Middle frontal gyrus (tissue), 1 donor: ENCODE data around the gene GID8.
"Not testable (repeated sequence)": the region's sequence is repeated elsewhere in the genome, so short reads cannot be mapped to it uniquely, and the experiment has no call there.

Experiments
- DNase-seq: peaks from one replicate; pipeline ENCODE4 v3.0.0-alpha.2; 2015; ENCODE audit warnings: low spot score; ENCODE audit errors: extremely low spot score

The GID8 gene

DNA sequence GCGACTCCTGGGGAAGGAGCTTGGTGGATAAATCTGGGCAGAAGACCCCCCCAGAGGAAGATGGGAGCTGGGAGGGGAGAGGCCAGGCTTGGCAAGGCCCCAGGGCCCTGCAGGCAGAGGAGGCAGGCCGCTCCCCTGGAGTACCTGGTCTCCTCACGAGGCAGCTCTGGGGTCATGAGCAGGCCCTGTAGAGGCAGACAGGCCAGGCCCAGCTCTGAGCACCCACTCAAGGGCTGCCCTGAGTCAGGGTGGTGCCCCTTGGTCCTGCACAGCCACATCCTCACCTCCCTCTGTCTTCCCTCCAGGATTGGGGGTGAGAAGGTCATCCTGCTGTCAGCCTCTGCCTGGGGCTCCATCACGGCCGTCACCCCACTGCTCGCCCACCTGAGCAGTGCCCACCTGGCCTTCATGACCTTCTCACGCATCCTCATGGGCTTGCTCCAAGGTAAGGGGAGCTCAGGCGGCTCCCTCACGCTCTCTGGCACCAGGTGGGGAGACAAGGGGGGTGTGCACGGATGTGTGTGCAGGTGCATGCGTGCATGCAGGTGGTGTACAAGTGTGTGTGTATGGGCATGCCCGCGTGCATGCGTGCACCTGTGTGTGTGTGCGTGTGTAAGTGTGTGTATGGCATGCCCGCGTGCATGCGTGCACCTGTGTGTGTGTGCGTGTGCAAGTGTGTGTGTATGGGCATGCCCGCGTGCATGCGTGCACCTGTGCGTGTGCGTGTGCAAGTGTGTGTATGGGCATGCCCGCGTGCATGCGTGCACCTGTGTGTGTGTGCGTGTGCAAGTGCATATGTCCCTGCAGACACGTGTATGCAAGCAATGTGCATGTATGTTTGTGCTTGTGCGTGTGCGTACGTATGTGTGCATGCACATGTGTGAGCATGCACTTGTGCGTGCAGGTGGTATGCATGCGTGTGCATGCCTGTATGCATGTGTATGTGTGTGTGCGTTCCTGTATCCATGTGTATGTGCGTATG, 19.5 kb downstream of the GID8 start:
- no peak for DNase-seq

DNA sequence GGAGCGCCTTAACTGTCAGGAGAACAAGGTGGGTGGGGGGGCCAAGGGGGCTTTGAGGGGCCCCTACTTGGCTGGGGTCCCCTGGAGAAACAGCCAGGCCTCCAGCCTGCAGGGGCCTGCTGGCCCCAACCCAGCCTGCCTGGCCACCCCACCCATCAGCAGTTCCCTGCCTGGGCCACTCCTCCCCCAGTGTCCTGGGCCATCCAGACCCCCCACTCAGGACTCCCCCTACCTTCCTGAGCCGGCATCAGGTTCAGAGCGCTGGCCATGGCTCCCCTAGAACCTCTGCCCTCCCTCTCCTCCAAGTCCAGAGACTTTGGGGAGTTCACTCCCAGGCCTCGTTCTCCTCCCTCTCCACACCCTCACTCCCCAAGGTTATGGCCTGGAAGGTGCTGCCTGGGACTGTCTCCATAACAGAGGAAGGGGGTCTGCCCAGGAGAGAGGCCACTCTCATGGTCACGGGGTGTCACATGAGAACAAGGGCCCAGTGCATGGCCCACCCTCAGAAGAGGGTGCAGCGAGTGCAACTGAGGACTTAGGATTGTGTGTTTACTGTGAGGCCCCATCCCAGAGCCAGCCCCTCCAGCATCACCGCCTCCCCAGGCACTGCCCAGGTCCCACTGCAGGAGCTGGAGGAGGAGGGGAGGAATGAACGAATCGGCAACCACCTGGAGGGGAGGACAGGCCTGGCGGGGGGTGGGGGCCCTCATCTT, 20.6 kb downstream of the GID8 start:
- DNase-seq: no peak

DNA sequence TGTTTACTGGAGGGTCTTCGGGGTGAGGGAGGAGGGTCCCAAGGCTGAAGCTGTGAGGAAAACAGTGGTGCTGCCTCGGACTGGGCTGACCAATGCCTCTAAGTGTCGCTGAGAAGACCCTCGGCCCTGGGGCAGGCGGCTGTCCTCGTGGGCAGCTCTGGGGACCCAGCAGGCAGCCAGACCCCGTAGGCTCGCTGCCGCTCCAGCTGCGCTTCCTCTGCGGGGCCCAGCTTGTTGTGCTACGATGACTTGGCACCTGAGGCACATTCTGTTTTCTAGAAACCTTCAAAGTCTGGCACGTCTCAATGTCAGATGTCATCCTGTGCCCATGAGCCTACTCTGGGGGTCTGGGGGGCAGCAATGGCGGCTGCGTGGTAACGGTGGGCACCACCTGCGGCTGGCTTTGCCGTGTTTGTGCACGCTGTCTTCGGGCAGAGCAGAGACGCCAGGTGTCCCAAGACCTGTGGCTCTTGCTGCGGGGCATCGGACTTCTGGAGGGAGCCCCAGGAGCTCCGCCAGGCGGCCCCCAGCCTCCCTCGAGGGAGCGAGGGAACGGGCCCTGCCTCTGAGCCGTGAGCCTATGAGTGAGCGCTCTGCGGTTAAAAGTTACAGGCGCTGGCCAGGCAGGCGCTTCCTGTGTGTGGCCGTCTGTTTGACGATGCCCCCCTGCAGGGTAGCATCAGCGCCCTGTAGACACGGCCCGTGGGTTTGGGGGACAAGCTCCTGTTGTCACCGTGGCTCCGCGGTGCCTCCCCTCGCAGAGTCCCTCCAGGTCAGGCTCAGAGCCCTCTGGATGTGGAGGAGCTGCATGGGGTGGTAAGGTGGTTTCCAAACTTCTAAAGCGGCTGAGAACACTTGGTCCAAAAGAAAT, 21.4 kb downstream of the GID8 start:
- no peak for DNase-seq

GRCh38 chr20:62959998-62960436, 22.1 kb downstream of the GID8 start:
- no peak for DNase-seq

DNA sequence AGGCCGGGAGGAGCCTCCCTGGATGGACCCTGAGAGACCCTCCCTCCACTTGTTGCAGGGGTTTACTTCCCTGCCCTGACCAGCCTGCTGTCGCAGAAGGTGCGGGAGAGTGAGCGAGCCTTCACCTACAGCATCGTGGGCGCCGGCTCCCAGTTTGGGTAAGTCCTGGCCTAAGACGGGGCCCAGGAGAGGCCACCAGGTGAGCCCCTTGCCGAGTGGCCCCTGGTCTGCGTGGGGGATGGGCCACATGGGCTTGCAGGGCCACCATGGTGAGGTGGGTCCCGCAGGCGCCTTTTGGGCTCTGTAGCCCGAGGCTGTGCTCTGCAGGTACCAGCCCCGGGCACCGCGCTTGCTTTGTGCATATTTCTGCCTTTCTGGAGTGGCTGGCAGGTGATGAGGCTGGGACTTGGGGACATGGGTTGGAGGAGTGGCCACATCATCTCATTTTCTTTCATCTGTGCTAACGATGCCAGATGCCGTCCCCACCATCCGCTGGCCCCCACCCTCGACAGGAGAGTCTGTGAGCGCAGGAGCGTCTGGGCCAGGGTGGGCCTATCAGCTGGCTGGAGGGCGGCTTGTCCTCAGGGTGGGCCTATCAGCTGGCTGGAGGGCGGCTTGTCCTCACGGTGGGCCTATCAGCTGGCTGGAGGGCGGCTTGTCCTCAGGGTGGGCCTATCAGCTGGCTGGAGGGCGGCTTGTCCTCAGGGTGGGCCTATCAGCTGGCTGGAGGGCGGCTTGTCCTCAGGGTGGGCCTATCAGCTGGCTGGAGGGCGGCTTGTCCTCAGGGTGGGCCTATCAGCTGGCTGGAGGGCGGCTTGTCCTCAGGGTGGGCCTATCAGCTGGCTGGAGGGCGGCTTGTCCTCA, 22.7 kb downstream of the GID8 start:
- DNase-seq: not testable (repeated sequence)

DNA sequence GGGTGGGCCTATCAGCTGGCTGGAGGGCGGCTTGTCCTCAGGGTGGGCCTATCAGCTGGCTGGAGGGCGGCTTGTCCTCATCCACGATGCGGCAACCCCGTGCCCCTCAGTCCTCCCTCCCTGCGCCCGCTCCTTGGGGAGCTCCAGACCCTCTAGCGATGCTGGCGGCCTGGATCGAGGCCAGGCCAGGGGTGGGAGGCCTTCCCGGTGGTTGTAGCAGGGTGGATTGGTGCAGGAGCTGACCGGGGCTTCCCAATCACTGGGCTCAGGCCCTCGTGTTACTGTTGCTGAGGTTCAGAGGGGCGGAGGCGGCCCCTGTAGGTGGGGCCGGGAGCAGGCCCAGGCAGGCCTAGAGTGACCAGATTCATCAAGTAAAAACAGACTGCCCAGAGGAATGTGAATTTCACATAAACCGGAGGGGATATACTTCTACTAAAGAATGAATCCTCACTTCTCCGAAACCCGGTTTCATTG, 23.4 kb downstream of the GID8 start:
- DNase-seq: no peak

DNA sequence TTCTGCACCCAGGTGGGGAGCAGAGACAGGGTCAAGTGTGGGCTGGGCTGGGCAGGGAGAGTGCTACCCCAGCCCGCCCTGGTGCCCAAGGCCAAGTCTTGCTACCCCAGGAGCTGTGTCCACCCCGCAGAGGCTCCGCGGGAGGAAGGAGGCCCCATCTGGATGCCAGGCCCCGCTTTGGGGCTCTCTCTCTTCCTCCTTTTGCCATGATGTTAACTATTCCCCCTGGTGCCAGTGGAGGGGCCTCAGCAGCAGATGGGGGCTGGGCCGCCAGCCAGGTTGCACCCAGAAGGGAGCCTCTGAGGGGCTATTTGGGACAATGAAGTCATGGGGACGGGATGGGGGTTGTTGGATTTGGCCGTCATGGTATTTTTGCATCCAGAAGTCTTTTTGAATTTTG, 23.9 kb downstream of the GID8 start:
- DNase-seq: no peak

DNA sequence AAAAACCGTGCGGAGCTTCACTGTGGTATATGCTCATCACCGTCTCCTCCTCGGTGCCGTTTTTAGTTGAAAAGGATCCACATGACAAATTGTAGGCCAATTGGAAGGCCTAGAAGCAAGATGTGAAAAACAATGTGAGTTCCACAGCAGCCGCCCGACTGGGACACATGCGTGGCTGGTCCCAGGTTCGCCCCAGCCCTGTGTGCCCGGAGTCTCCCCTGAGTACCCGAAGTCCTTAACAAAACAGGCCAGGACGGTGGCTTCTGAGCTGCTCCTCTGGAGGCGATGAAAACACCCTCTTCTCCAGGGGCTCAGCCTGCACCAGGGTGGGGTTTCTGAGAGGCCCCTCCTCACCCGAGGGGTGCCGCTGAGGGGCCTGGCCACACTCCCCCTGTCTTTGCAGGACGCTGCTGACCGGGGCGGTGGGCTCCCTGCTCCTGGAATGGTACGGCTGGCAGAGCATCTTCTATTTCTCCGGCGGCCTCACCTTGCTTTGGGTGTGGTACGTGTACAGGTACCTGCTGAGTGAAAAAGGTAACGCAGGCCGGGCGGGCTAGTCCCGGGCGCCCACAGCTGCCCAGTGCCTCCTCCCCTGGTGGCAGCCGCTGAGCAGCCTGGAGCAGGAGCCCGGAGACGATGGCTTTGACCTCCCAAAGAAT, 24.4 kb downstream of the GID8 start:
- no peak for DNase-seq

GRCh38 chr20:62962891-62963613, 25.1 kb downstream of the GID8 start:
- DNase-seq: no peak

GRCh38 chr20:62963614-62964397, 25.9 kb downstream of the GID8 start:
- DNase-seq: no peak

GRCh38 chr20:62964700-62965099, 26.8 kb downstream of the GID8 start:
- peak; percentile 14 for DNase-seq

GRCh38 chr20:62965363-62965771, 27.4 kb downstream of the GID8 start:
- no peak for DNase-seq

DNA sequence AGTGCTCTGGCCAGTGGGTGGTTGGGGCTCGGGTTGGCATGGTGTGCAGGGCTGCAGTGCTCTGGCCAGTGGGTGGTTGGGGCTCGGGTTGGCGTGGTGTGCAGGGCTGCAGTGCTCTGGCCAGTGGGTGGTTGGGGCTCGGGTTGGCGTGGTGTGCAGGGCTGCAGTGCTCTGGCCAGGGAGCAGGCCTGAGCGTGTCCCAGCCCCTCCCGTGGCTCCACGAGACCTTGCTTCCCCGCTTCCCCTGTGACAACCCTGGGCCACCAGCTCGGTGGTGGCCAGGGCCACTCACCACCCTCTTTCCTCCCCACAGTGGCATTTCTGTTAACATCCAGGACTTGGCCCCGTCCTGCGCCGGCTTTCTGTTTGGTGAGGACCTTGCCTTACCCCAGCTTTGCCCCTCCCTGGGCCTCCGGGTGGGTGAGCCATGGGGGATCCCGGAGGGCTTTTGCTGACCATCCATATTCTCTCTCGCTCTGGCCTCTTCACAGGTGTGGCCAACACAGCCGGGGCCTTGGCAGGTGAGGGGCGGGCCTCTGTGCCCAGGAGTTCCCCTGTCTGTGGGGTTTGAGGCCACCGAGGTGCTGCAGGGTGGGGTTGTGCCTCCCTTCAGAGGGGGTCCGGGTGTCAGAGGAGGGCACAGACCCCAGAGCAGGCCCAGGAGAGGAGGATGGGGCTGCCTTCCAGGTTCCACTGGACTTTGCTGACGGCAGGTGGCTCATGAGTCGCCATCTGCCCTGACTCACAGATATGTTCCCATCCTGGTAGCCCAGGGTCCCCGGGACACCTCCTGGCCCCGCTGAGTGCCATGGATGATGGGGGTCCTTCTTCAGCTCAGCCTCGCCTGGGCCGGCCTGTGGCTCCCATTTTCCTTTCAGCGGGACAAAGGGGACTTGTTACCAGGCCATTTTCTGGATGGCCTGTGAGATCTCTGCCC, 28.5 kb downstream of the GID8 start:
- DNase-seq: no peak

GRCh38 chr20:62967149-62967501, 29.2 kb downstream of the GID8 start:
- DNase-seq: no peak

- no peak for DNase-seq
Measured at GRCh38 chr20:62967628-62968351, 29.8 kb downstream of the GID8 start.

DNA sequence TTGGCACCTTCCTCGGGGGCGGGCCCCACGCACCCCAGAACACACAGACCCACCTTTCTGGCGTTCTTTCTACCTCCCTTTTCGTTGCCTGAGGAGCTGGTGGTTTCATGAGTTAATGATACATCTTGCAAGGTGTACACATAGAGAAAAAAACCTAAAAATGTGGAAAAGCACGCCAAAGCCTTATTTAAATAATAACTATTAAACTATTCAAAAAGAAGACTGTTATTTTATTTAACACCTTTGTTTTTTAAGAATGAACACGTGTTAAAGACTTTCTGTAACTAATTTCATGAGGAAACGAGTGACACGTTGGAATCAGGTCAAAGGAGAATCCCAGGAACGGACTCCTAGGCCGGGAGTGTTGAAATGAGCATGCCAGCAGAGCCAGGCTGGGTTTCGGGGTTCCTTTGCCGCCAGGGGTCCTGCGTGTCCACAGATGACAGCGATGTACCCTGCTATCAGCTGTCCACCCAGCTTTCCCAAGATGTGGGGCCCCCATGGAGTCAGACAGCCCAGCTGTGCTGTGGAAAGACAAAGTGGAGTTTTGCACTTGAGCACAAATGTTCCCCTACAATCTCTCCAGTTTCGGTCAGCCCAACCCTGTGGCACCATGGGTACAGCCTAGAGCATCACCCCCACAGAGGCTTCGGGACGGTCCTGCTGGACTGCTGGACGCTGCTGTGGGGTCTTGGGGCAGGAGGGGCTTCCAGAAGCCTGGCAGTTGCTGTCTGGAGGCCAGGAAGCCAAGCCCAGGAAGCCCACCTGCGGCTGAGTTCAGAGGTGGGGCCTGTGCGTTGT, 30.6 kb downstream of the GID8 start:
- no peak for DNase-seq
